Osteoblast (primary cell): ENCODE data around the gene DNAJC18. TPM values are rescaled to one million over a fixed set of nuclear protein-coding genes. Genes with fewer than 3 reads are reported as not detected.

ENCODE experiments used
- DNase-seq: peaks from one replicate; pipeline ENCODE4 v3.0.0; 2011; ENCODE audit warnings: low spot score, mixed read lengths; ENCODE audit not compliant: insufficient read length; ENCODE audit errors: missing footprints
- H2AFZ ChIP-seq: 2 replicates; pipeline ENCODE4 v1.6.0; 2011; ENCODE audit warnings: mild to moderate bottlenecking, low read length
- H3K27ac ChIP-seq: 2 replicates; pipeline ENCODE4 v1.5.1; 2011; ENCODE audit warnings: mild to moderate bottlenecking, low read depth, low read length, moderate library complexity
- H3K27me3 ChIP-seq: 2 replicates; pipeline ENCODE4 v1.6.0; 2012; ENCODE audit warnings: mild to moderate bottlenecking, control low read depth, inconsistent platforms, low read length, moderate library complexity; ENCODE audit not compliant: insufficient read depth
- H3K36me3 ChIP-seq: 2 replicates; pipeline ENCODE4 v1.5.1; 2011; ENCODE audit warnings: mild to moderate bottlenecking, low read length, control low read depth, moderate library complexity; ENCODE audit not compliant: insufficient read depth
- H3K4me1 ChIP-seq: 2 replicates; pipeline ENCODE4 v1.5.1; 2011; ENCODE audit warnings: mild to moderate bottlenecking, low read length, control low read depth, moderate library complexity; ENCODE audit not compliant: insufficient read depth
- H3K4me2 ChIP-seq: 2 replicates; pipeline ENCODE4 v1.6.0; 2011; ENCODE audit warnings: mild to moderate bottlenecking, low read length; ENCODE audit not compliant: insufficient read depth
- H3K4me3 ChIP-seq: fragments of 200-600 bp; sonication (generic); 3 replicates; pipeline ENCODE4 v1.5.1; 2012; ENCODE audit warnings: mild to moderate bottlenecking, low read length, inconsistent platforms; ENCODE audit not compliant: insufficient read depth
- H3K79me2 ChIP-seq: 2 replicates; pipeline ENCODE4 v1.6.0; 2012; ENCODE audit warnings: mild to moderate bottlenecking, low read length, control low read depth, inconsistent platforms; ENCODE audit not compliant: insufficient read depth
- H3K9me3 ChIP-seq: 2 replicates; pipeline ENCODE4 v1.5.1; 2011; ENCODE audit warnings: low read depth, low read length, control low read depth
- H4K20me1 ChIP-seq: 2 replicates; pipeline ENCODE4 v1.6.0; 2012; ENCODE audit warnings: mild to moderate bottlenecking, low read length, control low read depth; ENCODE audit not compliant: insufficient read depth
- total RNA-seq: library from RNA; depleted of rRNA; stranded (reverse); fragments of >200 nt; gene quantifications from 2 replicates; pipeline ENCODE4 v1.2.3, GENCODE V29; 2012
- TF ChIP-seq, protein P1 (sequence below): IDR thresholded peaks from 2 replicates; pipeline ENCODE4 v1.5.1; 2011; ENCODE audit warnings: mild to moderate bottlenecking, low read depth, low read length, moderate library complexity; ENCODE audit errors: extremely low read depth

DNAJC18 gene
- total RNA-seq, 1 donor = 16.3 TPM

DNA sequence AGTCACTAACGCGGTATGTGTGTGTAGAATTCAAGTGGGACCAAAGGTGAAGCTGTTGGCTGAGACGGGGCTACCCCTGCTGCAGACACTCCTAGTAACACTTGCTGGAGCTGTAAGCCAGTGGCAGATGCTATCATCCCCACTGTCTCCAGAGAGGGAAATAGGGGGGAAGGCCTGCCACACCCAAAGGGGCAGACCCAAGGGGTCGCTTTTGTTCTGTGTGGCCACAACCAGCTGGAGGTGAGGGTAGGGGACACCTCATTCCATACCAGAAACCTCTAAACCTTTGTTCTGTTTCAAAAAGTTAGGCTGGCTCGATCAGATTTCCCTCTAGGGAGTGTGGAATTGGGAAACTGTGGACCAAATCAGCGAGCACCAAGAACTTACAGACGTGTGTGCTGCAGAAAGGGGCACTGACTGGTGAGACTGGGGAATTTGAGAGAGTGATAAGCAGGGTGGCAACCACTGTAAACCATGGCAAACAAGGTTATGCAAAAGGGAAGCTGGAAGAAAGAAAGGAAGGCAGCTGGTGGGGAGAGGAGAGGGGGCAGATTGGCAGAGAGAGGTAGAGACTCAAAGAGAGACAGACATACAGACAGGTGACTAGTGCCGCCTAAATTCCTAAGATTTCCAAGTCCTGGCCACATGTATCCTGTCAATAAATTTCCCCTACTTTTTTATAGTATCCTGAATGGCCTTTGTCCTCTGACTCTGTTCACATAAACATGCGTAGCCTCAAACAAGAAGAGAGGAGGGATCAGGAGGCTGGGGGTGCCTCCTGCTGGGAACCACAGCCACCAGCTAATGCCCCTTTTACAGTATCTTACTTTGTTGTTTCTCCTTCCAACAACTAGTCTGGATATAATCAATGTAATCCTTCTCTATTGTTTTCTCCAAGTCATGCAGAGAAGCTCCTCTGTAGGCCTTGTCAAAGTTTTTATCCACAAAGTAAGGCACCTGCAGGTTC, 19.8 kb downstream of the DNAJC18 start:
- H3K4me2 ChIP-seq = no peak overlapping the region
- H3K36me3 ChIP-seq = peaks cover 19% of the 10 kb centered on the region
- H3K79me2 ChIP-seq = no peaks in the 10 kb centered on the region
- no peak for DNase-seq
- H2AFZ ChIP-seq = no peak overlapping the region
- TF ChIP-seq, protein P1, sequence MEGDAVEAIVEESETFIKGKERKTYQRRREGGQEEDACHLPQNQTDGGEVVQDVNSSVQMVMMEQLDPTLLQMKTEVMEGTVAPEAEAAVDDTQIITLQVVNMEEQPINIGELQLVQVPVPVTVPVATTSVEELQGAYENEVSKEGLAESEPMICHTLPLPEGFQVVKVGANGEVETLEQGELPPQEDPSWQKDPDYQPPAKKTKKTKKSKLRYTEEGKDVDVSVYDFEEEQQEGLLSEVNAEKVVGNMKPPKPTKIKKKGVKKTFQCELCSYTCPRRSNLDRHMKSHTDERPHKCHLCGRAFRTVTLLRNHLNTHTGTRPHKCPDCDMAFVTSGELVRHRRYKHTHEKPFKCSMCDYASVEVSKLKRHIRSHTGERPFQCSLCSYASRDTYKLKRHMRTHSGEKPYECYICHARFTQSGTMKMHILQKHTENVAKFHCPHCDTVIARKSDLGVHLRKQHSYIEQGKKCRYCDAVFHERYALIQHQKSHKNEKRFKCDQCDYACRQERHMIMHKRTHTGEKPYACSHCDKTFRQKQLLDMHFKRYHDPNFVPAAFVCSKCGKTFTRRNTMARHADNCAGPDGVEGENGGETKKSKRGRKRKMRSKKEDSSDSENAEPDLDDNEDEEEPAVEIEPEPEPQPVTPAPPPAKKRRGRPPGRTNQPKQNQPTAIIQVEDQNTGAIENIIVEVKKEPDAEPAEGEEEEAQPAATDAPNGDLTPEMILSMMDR = no peak
- no peak overlapping the region for H3K27ac ChIP-seq
- no peak overlapping the region for H3K4me3 ChIP-seq
- H3K27me3 ChIP-seq = no peaks in the 10 kb centered on the region
- H4K20me1 ChIP-seq = no peaks in the 10 kb centered on the region
- H3K4me1 ChIP-seq = no peaks in the 10 kb centered on the region
- no peaks in the 10 kb centered on the region for H3K9me3 ChIP-seq

DNA sequence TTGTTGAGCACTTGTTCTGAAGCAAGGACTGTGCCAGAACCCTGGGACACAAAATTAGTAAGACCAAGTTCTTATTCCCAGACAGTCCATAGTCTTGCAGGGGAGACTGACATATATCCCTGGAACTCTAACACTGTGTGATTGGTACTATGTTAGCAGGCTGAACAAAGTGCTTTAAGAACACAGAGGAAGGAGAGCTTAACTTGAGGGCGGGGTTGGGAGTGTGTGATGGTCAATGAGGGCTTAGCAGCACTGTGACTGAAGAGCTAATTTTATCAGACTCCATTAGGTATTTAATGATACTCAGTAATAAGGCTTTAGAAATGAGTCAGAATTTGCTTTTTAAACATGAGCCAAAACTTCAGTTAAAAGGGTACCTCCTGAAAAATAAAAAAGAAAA, 20.5 kb downstream of the DNAJC18 start:
- no peaks in the 10 kb centered on the region for H3K9me3 ChIP-seq
- no peak overlapping the region for H3K4me3 ChIP-seq
- H3K27ac ChIP-seq = no peak overlapping the region
- H3K36me3 ChIP-seq = peaks cover 21% of the 10 kb centered on the region
- H4K20me1 ChIP-seq = no peaks in the 10 kb centered on the region
- H2AFZ ChIP-seq = no peak overlapping the region
- no peaks in the 10 kb centered on the region for H3K4me1 ChIP-seq
- no peak for DNase-seq
- H3K27me3 ChIP-seq = no peaks in the 10 kb centered on the region
- no peaks in the 10 kb centered on the region for H3K79me2 ChIP-seq
- H3K4me2 ChIP-seq = no peak overlapping the region
- TF ChIP-seq, protein P1 = no peak

DNA sequence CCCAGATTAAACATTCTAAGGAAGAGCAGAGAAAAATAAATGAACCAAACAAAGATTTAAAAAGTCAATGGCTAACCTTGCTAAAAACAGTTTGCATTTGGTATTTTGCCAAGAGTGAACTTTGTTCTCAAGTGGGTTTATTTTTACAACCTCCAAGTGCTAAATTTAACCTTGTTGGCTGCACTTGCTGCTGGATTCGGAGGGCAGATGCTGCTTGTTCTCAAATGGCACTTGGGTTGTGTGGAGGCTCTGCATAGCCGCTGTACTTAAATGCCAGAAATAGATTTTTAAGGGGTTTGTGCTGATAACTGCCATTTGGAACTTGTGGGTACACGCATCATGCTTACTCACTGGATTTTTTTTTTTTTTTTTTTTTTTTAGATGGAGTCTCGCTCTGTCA, 22.1 kb downstream of the DNAJC18 start:
- Histone ChIP-seq H3K9me3 (no peaks in the 10 kb centered on the region), H2AFZ (no peak overlapping the region), H4K20me1 (no peaks in the 10 kb centered on the region), H3K27ac (no peak overlapping the region), H3K4me3 (no peak overlapping the region), H3K36me3 (peaks cover 21% of the 10 kb centered on the region), H3K27me3 (no peaks in the 10 kb centered on the region), H3K79me2 (no peaks in the 10 kb centered on the region), H3K4me2 (no peak overlapping the region), H3K4me1 (no peaks in the 10 kb centered on the region)
- no peak for DNase-seq
- TF ChIP-seq, protein P1 = no peak

DNA sequence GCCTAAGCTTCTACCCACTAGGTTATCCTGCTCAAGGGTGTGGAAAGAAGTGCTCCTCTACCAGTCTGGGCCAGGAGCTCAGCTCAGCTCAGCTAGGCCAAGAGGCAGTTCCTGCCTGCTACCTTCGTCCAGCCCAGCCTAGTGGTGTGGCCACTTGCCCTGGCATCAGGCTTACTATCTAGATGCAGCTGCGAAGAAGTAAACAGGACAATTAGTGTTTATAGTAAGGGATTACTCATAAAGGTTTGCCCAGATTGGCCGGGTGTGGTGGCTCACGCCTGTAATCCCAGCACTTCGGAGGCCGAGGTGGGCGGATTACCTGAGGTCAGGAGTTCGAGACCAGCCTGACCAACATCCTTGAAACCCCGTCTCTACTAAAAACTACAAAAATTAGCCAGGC, 22.7 kb downstream of the DNAJC18 start:
- Histone ChIP-seq H3K9me3 (no peaks in the 10 kb centered on the region), H2AFZ (no peak overlapping the region), H3K4me2 (no peak overlapping the region), H3K4me1 (no peaks in the 10 kb centered on the region), H3K4me3 (no peak overlapping the region), H3K79me2 (no peaks in the 10 kb centered on the region), H3K36me3 (peaks cover 21% of the 10 kb centered on the region), H3K27ac (no peak overlapping the region), H4K20me1 (no peaks in the 10 kb centered on the region), H3K27me3 (no peaks in the 10 kb centered on the region)
- no peak for DNase-seq
- TF ChIP-seq, protein P1 = no peak
